ENCODE data around the gene IGSF21.

Gene IGSF21

DNA sequence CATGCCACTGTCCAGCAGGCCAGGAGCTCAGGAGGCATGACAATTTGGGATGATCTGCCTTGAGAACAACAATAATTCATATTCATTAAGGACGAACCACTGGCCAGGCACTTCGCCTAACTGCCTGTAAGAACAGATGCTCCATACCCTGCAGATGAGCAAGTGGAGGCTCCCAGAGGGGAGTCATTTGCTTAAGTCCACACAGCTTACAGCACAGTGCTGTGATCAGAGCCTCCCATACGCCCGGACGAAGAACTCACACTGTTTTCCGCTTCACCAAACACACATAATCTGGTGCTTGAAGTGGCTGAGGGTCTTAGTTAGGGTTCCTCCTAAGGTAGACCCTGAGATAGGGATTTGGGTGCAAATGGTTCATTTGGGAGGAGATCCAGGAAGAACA lies 279.7 kb downstream of the IGSF21 start:
- H3K9me3 ChIP-seq (ENCODE audit: control insufficient read depth, insufficient read depth, low read length), result no peaks in the 10 kb centered on the region
- peaks cover 12% of the 10 kb centered on the region; the same call in 1 of the 2 replicates for H3K4me1 ChIP-seq (ENCODE audit: control insufficient read depth, insufficient read depth, low read length)
- H3K4me3 ChIP-seq (ENCODE audit: low read depth, low read length), result no peak overlapping the region
- 0 out of 2 replicates have a peak, but pooled peaks cover 2% of the 10 kb centered on the region for H3K27me3 ChIP-seq (ENCODE audit: control insufficient read depth, insufficient read depth, low read length)
- H3K9ac ChIP-seq (ENCODE audit: low read depth, low read length), result no peak overlapping the region
- no peaks in the 10 kb centered on the region for H3K36me3 ChIP-seq (ENCODE audit: control insufficient read depth, insufficient read depth, low read length)
- no peak overlapping the region for H3K27ac ChIP-seq (ENCODE audit: low read depth, low read length)

DNA sequence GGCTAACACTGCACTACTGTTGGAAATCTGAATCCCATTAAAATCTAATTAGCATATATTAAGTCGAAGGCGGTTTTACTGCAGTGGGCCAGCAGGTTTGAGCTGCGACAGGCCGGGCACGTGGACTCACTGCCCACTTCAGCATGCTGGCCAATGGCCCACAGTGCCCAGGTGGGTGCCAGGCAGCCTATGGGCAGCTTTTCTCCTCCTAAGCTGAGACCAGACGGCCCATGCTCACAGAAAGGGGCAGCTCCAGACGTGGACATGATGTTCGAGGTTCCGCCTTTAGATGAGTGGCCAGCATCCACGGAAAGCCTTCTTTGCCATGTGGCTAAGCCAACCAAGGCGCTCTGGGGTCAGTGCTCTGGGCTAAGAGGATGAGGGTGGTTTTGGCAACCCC lies 283.4 kb downstream of the IGSF21 start:
- Histone ChIP-seq H3K36me3 (ENCODE audit: control insufficient read depth, insufficient read depth, low read length) (no peaks in the 10 kb centered on the region), H3K27ac (ENCODE audit: low read depth, low read length) (no peak overlapping the region), H3K9me3 (ENCODE audit: control insufficient read depth, insufficient read depth, low read length) (no peaks in the 10 kb centered on the region), H3K4me1 (ENCODE audit: control insufficient read depth, insufficient read depth, low read length) (peaks cover under 1% of the 10 kb centered on the region; the same call in 1 of the 2 replicates), H3K27me3 (ENCODE audit: control insufficient read depth, insufficient read depth, low read length) (0 out of 2 replicates have a peak, but pooled peaks cover 2% of the 10 kb centered on the region), H3K4me3 (ENCODE audit: low read depth, low read length) (no peak overlapping the region), H3K9ac (ENCODE audit: low read depth, low read length) (no peak overlapping the region)

DNA sequence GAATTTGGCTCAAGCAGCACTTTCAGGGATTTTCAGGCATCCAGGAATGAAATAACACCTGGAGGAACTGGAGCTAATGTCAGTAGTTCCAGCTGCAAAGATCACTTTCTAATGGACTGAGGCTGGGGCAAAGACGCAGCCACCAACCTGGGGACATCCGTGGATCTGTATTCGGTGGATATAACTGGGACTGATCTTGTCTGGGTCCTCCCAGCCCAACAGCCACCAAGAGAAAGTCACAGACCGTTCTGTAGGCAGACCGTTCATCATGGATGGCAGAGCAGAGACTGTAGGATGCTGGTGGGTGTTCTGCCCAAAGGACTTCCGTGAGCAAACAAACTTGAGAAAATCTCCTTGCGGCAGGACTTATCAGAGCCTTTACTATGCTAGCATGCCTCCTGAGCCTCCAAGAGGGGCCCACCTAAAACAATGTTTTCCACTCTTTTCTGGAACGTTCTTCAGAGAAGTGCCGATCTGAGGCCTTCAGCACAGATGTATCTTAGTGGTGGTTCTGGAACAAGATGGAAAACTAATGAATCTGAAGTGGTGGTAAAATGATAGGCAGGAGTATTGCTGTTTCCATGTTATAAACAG lies 287.1 kb downstream of the IGSF21 start:
- Histone ChIP-seq H3K27me3 (ENCODE audit: control insufficient read depth, insufficient read depth, low read length) (no peaks in the 10 kb centered on the region), H3K9ac (ENCODE audit: low read depth, low read length) (no peak overlapping the region), H3K36me3 (ENCODE audit: control insufficient read depth, insufficient read depth, low read length) (no peaks in the 10 kb centered on the region), H3K4me1 (ENCODE audit: control insufficient read depth, insufficient read depth, low read length) (peaks cover 4% of the 10 kb centered on the region; the same call in 1 of the 2 replicates), H3K9me3 (ENCODE audit: control insufficient read depth, insufficient read depth, low read length) (no peaks in the 10 kb centered on the region), H3K4me3 (ENCODE audit: low read depth, low read length) (no peak overlapping the region), H3K27ac (ENCODE audit: low read depth, low read length) (no peak overlapping the region)

DNA sequence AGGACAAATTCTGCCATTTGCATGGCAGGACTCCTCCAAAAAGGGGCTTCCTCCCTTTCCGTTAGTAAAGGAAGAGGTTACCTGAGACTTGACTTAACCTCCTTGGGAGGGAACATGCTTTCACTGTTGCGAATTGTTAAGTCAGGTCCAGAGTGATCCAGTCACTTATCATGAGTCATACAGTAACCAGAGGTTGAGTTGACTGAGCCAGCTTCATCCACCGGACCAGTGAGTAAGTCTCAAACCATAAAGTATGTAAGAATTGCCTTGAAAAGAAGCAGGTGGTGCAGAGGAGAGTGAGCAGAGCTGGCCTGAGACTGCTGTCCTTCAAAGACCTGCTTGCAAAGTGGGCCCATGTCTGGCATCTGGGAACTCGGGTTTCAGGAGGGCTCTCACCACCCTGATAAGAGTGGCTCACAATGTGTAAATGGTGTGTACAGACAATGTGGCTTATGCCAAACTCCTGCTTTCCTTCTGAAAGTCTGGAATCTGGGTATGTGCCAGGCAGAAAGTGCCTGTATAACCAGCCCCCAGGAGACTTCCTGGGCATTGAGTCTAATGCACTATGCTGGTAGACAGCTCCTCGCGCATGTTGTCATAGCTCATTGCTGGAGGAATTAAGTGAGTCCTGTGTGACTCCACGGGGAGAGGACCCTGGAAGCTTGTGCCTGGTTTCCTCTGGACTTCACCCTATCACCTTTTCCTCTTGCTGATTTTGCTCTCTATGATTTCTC lies 288.8 kb downstream of the IGSF21 start:
- Histone ChIP-seq H3K4me1 (ENCODE audit: control insufficient read depth, insufficient read depth, low read length) (peaks cover 8% of the 10 kb centered on the region; the same call in 1 of the 2 replicates), H3K4me3 (ENCODE audit: low read depth, low read length) (no peak overlapping the region), H3K36me3 (ENCODE audit: control insufficient read depth, insufficient read depth, low read length) (no peaks in the 10 kb centered on the region), H3K9ac (ENCODE audit: low read depth, low read length) (no peak overlapping the region), H3K27ac (ENCODE audit: low read depth, low read length) (no peak overlapping the region), H3K9me3 (ENCODE audit: control insufficient read depth, insufficient read depth, low read length) (no peaks in the 10 kb centered on the region), H3K27me3 (ENCODE audit: control insufficient read depth, insufficient read depth, low read length) (no peaks in the 10 kb centered on the region)

DNA sequence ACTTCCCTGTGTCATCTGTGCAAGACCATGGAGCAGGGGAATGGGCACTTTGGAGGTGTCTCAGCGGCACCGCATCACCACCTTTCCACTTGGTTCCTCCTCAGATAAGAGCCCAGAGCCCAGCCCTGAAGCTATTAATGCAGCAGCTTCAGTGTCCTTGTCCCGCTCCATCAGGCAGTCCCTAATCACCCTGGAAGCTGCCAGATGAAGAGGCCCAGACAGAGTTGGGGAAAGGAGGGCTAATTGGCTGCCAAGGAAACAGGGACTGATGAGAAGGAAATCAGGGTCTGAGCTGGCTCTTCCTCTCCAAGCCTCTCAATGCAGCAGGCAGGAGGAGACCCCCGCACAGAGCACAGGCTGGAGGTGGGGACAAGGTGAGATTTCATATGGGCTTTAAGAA lies 290.0 kb downstream of the IGSF21 start:
- H3K27me3 ChIP-seq (ENCODE audit: control insufficient read depth, insufficient read depth, low read length), result no peaks in the 10 kb centered on the region
- H3K9ac ChIP-seq (ENCODE audit: low read depth, low read length), result no peak overlapping the region
- H3K4me1 ChIP-seq (ENCODE audit: control insufficient read depth, insufficient read depth, low read length), result peaks cover 8% of the 10 kb centered on the region; the same call in 1 of the 2 replicates
- no peak overlapping the region for H3K27ac ChIP-seq (ENCODE audit: low read depth, low read length)
- H3K36me3 ChIP-seq (ENCODE audit: control insufficient read depth, insufficient read depth, low read length), result no peaks in the 10 kb centered on the region
- H3K9me3 ChIP-seq (ENCODE audit: control insufficient read depth, insufficient read depth, low read length), result no peaks in the 10 kb centered on the region
- H3K4me3 ChIP-seq (ENCODE audit: low read depth, low read length), result no peak overlapping the region

DNA sequence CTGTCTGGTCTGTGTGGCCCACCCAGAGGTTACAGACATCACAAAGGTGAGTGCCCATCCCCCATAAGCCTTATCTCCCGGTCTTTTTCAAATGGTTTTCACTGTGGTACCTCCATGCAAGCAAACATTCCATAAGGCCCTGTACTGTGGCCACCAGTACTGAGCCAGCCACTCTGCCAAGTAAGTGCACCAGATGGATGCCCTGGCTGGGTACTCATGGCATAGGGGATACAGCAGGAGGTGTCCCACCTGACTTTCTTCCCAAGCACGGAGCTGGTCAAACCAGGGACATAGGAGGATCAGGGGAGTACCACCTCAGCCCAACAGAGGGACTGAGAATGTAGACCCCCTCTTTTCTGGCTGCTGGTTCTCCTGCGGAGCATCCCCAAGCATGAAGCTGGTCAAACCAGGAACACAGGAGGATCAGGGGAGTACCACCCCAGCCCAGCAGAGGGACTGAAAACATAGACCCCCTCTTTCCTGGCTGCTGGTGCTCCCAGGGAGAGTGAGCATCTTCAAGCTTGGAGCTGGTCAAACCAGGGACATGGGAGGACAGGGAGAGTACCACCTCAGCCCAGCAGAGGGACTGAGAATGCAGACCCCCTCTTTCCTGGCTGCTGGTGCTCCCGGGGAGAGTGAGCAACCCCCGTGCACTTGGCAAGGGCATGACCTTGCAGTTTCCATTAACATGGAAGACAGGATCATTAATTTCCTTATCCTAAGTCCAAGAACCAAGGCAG lies 291.4 kb downstream of the IGSF21 start:
- H3K9ac ChIP-seq (ENCODE audit: low read depth, low read length), result no peak overlapping the region
- H3K27me3 ChIP-seq (ENCODE audit: control insufficient read depth, insufficient read depth, low read length), result no peaks in the 10 kb centered on the region
- no peak overlapping the region for H3K27ac ChIP-seq (ENCODE audit: low read depth, low read length)
- no peak overlapping the region for H3K4me3 ChIP-seq (ENCODE audit: low read depth, low read length)
- peaks cover 13% of the 10 kb centered on the region; the same call in 1 of the 2 replicates for H3K4me1 ChIP-seq (ENCODE audit: control insufficient read depth, insufficient read depth, low read length)
- no peaks in the 10 kb centered on the region for H3K9me3 ChIP-seq (ENCODE audit: control insufficient read depth, insufficient read depth, low read length)
- H3K36me3 ChIP-seq (ENCODE audit: control insufficient read depth, insufficient read depth, low read length), result no peaks in the 10 kb centered on the region

DNA sequence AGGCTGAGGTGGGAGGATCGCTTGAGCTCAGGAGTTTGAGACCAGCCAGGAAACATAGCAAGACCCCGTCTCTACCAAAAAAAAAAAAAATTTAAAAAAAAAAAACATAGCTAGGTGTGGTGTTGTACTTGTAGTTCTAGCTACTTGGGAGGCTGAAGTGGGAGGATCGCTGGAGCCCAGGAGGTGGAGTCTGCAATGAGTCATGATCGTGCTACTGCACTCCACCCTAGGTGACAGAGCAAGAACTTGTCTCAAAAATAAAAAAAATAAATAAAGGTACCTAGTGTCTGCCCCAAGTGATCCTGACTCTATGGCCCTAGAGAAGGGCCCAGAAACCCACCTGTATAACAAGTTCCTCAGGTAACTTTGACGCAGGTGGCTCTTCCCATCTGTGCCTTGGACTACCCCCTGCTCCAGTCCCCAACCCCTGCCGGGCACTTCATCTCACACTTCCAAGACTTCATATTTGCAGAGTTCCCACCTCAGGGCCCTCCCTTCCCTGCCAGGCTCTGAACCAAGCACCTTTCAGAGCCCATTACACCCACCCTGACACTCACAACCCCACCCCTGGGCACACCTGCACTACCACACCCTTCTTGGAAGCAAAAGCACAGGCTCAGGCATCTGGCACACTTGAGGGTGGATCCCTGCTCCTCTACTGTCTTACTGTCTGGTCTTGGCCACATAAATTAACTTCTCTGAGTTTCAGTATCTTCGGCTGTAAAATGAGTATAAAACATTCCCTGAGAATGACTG lies 292.9 kb downstream of the IGSF21 start:
- Histone ChIP-seq H3K4me3 (ENCODE audit: low read depth, low read length) (no peak overlapping the region), H3K27ac (ENCODE audit: low read depth, low read length) (no peak overlapping the region), H3K9ac (ENCODE audit: low read depth, low read length) (no peak overlapping the region), H3K9me3 (ENCODE audit: control insufficient read depth, insufficient read depth, low read length) (no peaks in the 10 kb centered on the region), H3K36me3 (ENCODE audit: control insufficient read depth, insufficient read depth, low read length) (no peaks in the 10 kb centered on the region), H3K27me3 (ENCODE audit: control insufficient read depth, insufficient read depth, low read length) (no peaks in the 10 kb centered on the region), H3K4me1 (ENCODE audit: control insufficient read depth, insufficient read depth, low read length) (peaks cover 13% of the 10 kb centered on the region; the same call in 1 of the 2 replicates)

DNA sequence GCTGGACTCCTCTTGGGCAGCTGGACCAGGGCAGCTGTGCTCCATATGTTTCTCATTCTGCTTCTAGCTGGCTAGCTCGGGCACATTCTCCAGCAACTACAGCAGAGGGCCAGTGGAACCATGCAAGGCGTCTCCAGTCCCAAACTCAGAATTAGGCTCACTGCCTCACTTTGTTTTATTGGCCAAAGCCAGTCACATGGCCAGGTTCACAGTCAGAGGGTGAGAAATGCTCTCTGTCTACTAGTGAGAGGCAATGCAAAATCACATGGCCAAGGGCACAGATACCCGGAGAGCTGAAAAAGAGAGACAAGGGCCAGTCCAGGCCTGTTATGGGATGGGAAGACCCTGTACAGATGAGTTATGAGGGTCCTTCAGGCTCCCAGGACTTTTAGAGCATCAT lies 294.3 kb downstream of the IGSF21 start:
- Histone ChIP-seq H3K27ac (ENCODE audit: low read depth, low read length) (no peak overlapping the region), H3K36me3 (ENCODE audit: control insufficient read depth, insufficient read depth, low read length) (no peaks in the 10 kb centered on the region), H3K4me1 (ENCODE audit: control insufficient read depth, insufficient read depth, low read length) (peaks cover 13% of the 10 kb centered on the region; the same call in 1 of the 2 replicates), H3K4me3 (ENCODE audit: low read depth, low read length) (no peak overlapping the region), H3K27me3 (ENCODE audit: control insufficient read depth, insufficient read depth, low read length) (no peaks in the 10 kb centered on the region), H3K9ac (ENCODE audit: low read depth, low read length) (no peak overlapping the region), H3K9me3 (ENCODE audit: control insufficient read depth, insufficient read depth, low read length) (no peaks in the 10 kb centered on the region)

DNA sequence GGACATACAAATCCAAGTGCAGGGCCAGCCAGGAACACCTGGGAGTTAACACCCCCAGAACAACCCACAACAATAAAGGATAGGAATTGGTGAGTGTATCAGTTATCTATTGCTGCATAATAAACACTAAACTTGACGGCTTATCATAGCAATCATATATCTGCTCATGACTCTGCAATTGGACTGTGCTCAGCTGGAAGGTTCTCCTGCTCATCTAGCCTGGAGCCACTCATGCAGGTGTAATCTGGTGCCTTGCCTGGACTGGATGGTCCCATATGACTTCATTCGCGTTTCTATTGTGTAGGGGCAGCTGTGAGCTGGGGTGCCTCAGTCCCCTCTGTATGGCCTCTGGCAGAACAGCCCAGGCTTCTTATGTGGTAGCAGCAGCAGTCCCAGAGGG lies 296.9 kb downstream of the IGSF21 start:
- Histone ChIP-seq H3K27me3 (ENCODE audit: control insufficient read depth, insufficient read depth, low read length) (no peaks in the 10 kb centered on the region), H3K36me3 (ENCODE audit: control insufficient read depth, insufficient read depth, low read length) (no peaks in the 10 kb centered on the region), H3K4me1 (ENCODE audit: control insufficient read depth, insufficient read depth, low read length) (peaks cover 19% of the 10 kb centered on the region), H3K27ac (ENCODE audit: low read depth, low read length) (no peak overlapping the region), H3K9ac (ENCODE audit: low read depth, low read length) (no peak overlapping the region), H3K4me3 (ENCODE audit: low read depth, low read length) (no peak overlapping the region), H3K9me3 (ENCODE audit: control insufficient read depth, insufficient read depth, low read length) (no peaks in the 10 kb centered on the region)

DNA sequence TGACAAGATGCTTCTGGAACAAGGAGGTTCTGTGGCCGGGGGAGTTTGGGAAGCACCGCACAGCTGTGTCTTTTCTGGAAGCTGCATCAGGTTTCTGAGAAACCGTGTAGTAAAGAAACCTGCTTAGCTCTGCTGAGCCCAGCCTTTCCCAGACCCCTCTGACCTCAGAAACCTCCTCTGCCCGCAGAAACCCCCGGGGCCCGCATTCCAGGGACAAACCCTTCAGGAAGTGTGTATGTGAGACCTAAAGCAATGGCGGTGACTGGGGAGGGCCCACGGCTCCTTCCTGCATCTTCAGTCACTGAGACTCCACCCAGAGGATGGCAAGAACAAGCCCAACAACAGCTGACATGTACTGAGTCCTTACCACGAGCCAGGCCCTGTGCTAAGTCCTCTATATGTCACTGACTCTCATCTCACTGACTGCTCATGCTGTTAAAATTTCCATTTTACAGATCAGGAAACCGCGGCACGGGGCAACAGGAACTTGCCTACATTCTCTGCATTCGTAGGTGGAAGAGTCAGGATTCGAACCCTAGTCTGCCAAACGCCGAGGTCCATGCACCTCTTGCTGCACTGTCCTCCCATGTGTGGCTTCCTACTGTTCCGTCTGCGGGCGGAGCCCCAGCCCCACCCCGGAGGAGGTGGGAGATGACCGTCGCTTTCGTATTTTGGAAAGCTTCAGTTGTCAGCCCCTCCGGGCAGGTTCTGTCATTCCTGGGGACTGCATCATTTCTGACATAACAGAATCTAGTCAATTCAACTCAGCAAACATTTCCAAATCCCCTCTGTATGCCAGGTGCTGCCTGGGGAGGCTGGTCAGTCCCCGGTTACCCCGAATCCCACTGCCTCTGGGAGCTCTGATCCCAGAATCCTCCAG lies 299.8 kb downstream of the IGSF21 start:
- no peaks in the 10 kb centered on the region for H3K27me3 ChIP-seq (ENCODE audit: control insufficient read depth, insufficient read depth, low read length)

More for the DNA sequence above, 299.8 kb downstream of the IGSF21 start:
- Histone ChIP-seq H3K27ac (ENCODE audit: low read depth, low read length) (no peak overlapping the region), H3K9me3 (ENCODE audit: control insufficient read depth, insufficient read depth, low read length) (peaks cover 13% of the 10 kb centered on the region), H3K36me3 (ENCODE audit: control insufficient read depth, insufficient read depth, low read length) (no peaks in the 10 kb centered on the region), H3K4me3 (ENCODE audit: low read depth, low read length) (no peak overlapping the region), H3K4me1 (ENCODE audit: control insufficient read depth, insufficient read depth, low read length) (peaks cover 28% of the 10 kb centered on the region), H3K9ac (ENCODE audit: low read depth, low read length) (no peak overlapping the region)
